22Rv1 (cell line): ENCODE measurements around the gene SCYGR6.
"Not testable (repeated sequence)": the region's sequence is repeated elsewhere in the genome, so short reads cannot be mapped to it uniquely, and the experiment has no call there.

Experiments used
- H3K27ac ChIP-seq: fragments of 450-650 bp; 2 replicates; pipeline ENCODE4 v1.5.1; 2017
- CTCF ChIP-seq: fragments of 450-650 bp; IDR thresholded peaks from 2 replicates; pipeline ENCODE4 v1.5.1; 2017; ENCODE audit warnings: mild to moderate bottlenecking
- ZFX ChIP-seq: fragments of 450-650 bp; IDR thresholded peaks from 2 replicates; pipeline ENCODE4 v1.6.1; 2017; ENCODE audit warnings: antibody characterized with exemption, borderline replicate concordance

SCYGR6 gene

GRCh38 chr2:227728035-227728434 lies 3.5 kb upstream of the SCYGR6 start, which contains the start of gene SCYGR7:
Gene SCYGR7, plus strand, starts transcription at chr2:227728335. Its CDS starts 0 bp downstream, at chr2:227728335.
- H3K27ac ChIP-seq: no peak within 1 kb of the TSS
- TF ChIP-seq CTCF: no peak

- not testable (repeated sequence) for H3K27ac ChIP-seq
These were observed 1.7 kb downstream of the SCYGR6 start for GRCh38 chr2:227722821-227723220.

- TF ChIP-seq ZFX (no peak), CTCF (no peak)
These were observed 3.9 kb downstream of the SCYGR6 start for GRCh38 chr2:227720680-227721079.

GRCh38 chr2:227719641-227720040 lies 4.9 kb downstream of the SCYGR6 start:
- no peak overlapping the region for H3K27ac ChIP-seq
- no peak for TF ChIP-seq ZFX
- TF ChIP-seq CTCF: no peak

More at GRCh38 chr2:227720680-227721079, 3.9 kb downstream of the SCYGR6 start:
- H3K27ac ChIP-seq: no peak overlapping the region

GRCh38 chr2:227717687-227718567 lies 6.6 kb downstream of the SCYGR6 start, which contains the start of gene SLC19A3:
Gene SLC19A3, minus strand, starts transcription at chr2:227718028. Its CDS starts 15,710 bp downstream, at chr2:227702318.
- no peak within 1 kb of the TSS for H3K27ac ChIP-seq
- TF ChIP-seq ZFX: no peak
- no peak for TF ChIP-seq CTCF

GRCh38 chr2:227716501-227716900 lies 8.1 kb downstream of the SCYGR6 start:
- TF ChIP-seq ZFX (no peak), CTCF (no peak)
- no peak overlapping the region for H3K27ac ChIP-seq

- TF ChIP-seq CTCF (no peak), ZFX (no peak)
These were observed 11.3 kb downstream of the SCYGR6 start for GRCh38 chr2:227713291-227713690.

GRCh38 chr2:227710986-227711385 lies 13.6 kb downstream of the SCYGR6 start:
- H3K27ac ChIP-seq: no peak overlapping the region
- TF ChIP-seq CTCF (no peak), ZFX (no peak)

More at GRCh38 chr2:227713291-227713690, 11.3 kb downstream of the SCYGR6 start:
- H3K27ac ChIP-seq: no peak overlapping the region
